PFSK-1 (cell line): ENCODE measurements around the gene KSR1.

Experiments used
- FOXP2 ChIP-seq: optimal IDR thresholded peaks from 2 replicates; pipeline ENCODE3; 2011; ENCODE audit warnings: borderline replicate concordance, control low read depth, inconsistent platforms; ENCODE audit not compliant: insufficient read depth; ENCODE audit errors: extremely low read length, extremely low read depth
- POLR2AphosphoS5 ChIP-seq: IDR thresholded peaks from 2 replicates; pipeline ENCODE4 v1.6.1; 2012; ENCODE audit warnings: low read depth, mild to moderate bottlenecking, control low read depth, low read length, moderate library complexity
- SIN3A ChIP-seq: IDR thresholded peaks from 2 replicates; pipeline ENCODE4 v1.6.1; 2012; ENCODE audit warnings: mild to moderate bottlenecking, low read length, moderate library complexity, borderline replicate concordance; ENCODE audit not compliant: insufficient read depth
- TAF1 ChIP-seq: IDR thresholded peaks from 2 replicates; pipeline ENCODE4 v1.6.1; 2012; ENCODE audit warnings: low read length, control low read depth, borderline replicate concordance; ENCODE audit not compliant: insufficient read depth
- TF ChIP-seq, protein P1 (sequence below), 2 experiments: IDR thresholded peaks; 2 replicates each; pipeline versions ENCODE4 v1.6.1 to v1.8.0; 2011 to 2012; ENCODE audit warnings: low read depth in 2 of 2, low read length in 2 of 2, control low read depth in 1 of 2, inconsistent platforms in 1 of 2, mild to moderate bottlenecking in 1 of 2, moderate library complexity in 1 of 2; ENCODE audit not compliant: insufficient read depth in 1 of 2

Gene KSR1

GRCh38 chr17:27575096-27575911, 119.1 kb downstream of the KSR1 start:
- TF ChIP-seq SIN3A (no peak), POLR2AphosphoS5 (no peak)

DNA sequence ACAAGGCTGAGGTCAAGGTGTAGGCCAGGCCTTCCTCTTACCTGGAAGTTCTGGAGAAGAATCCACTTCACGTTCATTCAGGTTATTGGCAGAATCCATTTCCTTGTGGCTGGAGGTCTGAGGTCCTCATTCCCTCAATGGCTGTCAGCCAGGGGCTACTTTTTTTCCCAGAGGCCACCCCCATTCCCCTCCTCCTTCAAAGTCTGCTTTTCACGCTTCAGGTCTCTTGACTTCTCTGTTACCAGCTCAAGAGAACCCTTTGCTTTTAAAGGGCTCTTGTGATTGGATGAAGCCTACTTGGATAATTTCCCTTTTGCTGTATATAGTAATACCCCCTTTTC, 119.6 kb downstream of the KSR1 start:
- TF ChIP-seq SIN3A: no peak
- no peak for TF ChIP-seq POLR2AphosphoS5
- TF ChIP-seq, protein P1, sequence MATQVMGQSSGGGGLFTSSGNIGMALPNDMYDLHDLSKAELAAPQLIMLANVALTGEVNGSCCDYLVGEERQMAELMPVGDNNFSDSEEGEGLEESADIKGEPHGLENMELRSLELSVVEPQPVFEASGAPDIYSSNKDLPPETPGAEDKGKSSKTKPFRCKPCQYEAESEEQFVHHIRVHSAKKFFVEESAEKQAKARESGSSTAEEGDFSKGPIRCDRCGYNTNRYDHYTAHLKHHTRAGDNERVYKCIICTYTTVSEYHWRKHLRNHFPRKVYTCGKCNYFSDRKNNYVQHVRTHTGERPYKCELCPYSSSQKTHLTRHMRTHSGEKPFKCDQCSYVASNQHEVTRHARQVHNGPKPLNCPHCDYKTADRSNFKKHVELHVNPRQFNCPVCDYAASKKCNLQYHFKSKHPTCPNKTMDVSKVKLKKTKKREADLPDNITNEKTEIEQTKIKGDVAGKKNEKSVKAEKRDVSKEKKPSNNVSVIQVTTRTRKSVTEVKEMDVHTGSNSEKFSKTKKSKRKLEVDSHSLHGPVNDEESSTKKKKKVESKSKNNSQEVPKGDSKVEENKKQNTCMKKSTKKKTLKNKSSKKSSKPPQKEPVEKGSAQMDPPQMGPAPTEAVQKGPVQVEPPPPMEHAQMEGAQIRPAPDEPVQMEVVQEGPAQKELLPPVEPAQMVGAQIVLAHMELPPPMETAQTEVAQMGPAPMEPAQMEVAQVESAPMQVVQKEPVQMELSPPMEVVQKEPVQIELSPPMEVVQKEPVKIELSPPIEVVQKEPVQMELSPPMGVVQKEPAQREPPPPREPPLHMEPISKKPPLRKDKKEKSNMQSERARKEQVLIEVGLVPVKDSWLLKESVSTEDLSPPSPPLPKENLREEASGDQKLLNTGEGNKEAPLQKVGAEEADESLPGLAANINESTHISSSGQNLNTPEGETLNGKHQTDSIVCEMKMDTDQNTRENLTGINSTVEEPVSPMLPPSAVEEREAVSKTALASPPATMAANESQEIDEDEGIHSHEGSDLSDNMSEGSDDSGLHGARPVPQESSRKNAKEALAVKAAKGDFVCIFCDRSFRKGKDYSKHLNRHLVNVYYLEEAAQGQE (IDR thresholded peaks at IDR 0.05; ENCODE audit: insufficient read depth in 1 of 2, low read depth in 2 of 2, low read length in 2 of 2): no peak

- TF ChIP-seq POLR2AphosphoS5 (no peak), TAF1 (no peak), SIN3A (no peak), FOXP2 (no peak)
- TF ChIP-seq, protein P1 (IDR thresholded peaks at IDR 0.05; ENCODE audit: insufficient read depth in 1 of 2, low read depth in 2 of 2, low read length in 2 of 2): no peak
Observed at GRCh38 chr17:27576477-27577083, 120.3 kb downstream of the KSR1 start.

GRCh38 chr17:27577121-27577761, 121.0 kb downstream of the KSR1 start:
- TF ChIP-seq FOXP2 (no peak), SIN3A (no peak), POLR2AphosphoS5 (no peak), TAF1 (no peak)
- TF ChIP-seq, protein P1 (IDR thresholded peaks at IDR 0.05; ENCODE audit: insufficient read depth in 1 of 2, low read depth in 2 of 2, low read length in 2 of 2): no peak

GRCh38 chr17:27577884-27578717, 121.9 kb downstream of the KSR1 start:
- TF ChIP-seq TAF1: no peak
- TF ChIP-seq FOXP2: no peak
- no peak for TF ChIP-seq SIN3A
- TF ChIP-seq, protein P1 (IDR thresholded peaks at IDR 0.05; ENCODE audit: insufficient read depth in 1 of 2, low read depth in 2 of 2, low read length in 2 of 2): no peak
- TF ChIP-seq POLR2AphosphoS5: no peak
